SU-DHL-6 (cell line): ENCODE results near the gene WWP2.

Experiments used
- CTCF ChIP-seq: fragments of 200-600 bp; sonication (generic); IDR thresholded peaks from one replicate; pipeline ENCODE4 v1.5.1; 2017; ENCODE audit warnings: antibody characterized with exemption, mild to moderate bottlenecking, low read length, moderate library complexity; ENCODE audit not compliant: insufficient read depth, poor library complexity, severe bottlenecking
- EZH2phosphoT487 ChIP-seq: fragments of 200-600 bp; sonication (generic), shearing (Covaris generic); conservative IDR thresholded peaks from 2 replicates; pipeline ENCODE4 v1.6.1; 2018; ENCODE audit warnings: mild to moderate bottlenecking, antibody characterized with exemption, low read length, moderate library complexity, mixed read lengths

- no peak for TF ChIP-seq CTCF
- no peak for TF ChIP-seq EZH2phosphoT487
Measured at GRCh38 chr16:69844441-69844840, 82.3 kb downstream of the WWP2 start.
